Spinal cord (tissue), 10 donors: Measurements from ENCODE around the gene SPEG. TPM values are rescaled to one million over a fixed set of nuclear protein-coding genes. Genes with fewer than 3 reads are reported as not detected.

Experiments
- DNase-seq, 6 donors: peaks; one replicate each; pipeline versions ENCODE4 v3.0.0 to v3.0.0-alpha.2; 2013 to 2015; ENCODE audit warnings: low spot score in 6 of 6, low read depth in 4 of 6
- H3K27ac ChIP-seq: one replicate; pipeline ENCODE4 v1.5.1; 2013; ENCODE audit warnings: low read depth, low read length, control low read depth
- H3K27me3 ChIP-seq: one replicate; pipeline ENCODE4 v1.6.1; 2013; ENCODE audit warnings: low read length; ENCODE audit not compliant: control insufficient read depth, insufficient read depth
- H3K36me3 ChIP-seq: one replicate; pipeline ENCODE4 v1.6.1; 2013; ENCODE audit warnings: low read length; ENCODE audit not compliant: control insufficient read depth, insufficient read depth
- H3K4me1 ChIP-seq: one replicate; pipeline ENCODE4 v1.6.1; 2013; ENCODE audit warnings: low read length; ENCODE audit not compliant: control insufficient read depth, insufficient read depth
- H3K4me3 ChIP-seq: one replicate; pipeline ENCODE4 v1.5.1; 2013; ENCODE audit warnings: low read depth, low read length, control low read depth
- H3K9me3 ChIP-seq: one replicate; pipeline ENCODE4 v1.6.1; 2013; ENCODE audit warnings: low read length; ENCODE audit not compliant: control insufficient read depth, insufficient read depth
- WGBS: methylation state at CpG from one replicate; pipeline ENCODE4 v1.1.5; 2013; ENCODE audit warnings: missing lambda C conversion rate; ENCODE audit not compliant: insufficient coverage; 5-methylcytosine and 5-hydroxymethylcytosine counted together
- polyA plus RNA-seq, 2 donors: library from polyadenylated mRNA; unstranded; fragments of 120-200 nt; gene quantifications; one replicate each; pipeline ENCODE4 v1.2.1, GENCODE V29; 2013; ENCODE audit not compliant: insufficient read length in 2 of 2
- total RNA-seq, 2 donors: library from RNA; depleted of rRNA in 1 of 2; stranded (reverse); fragments of 120-200 nt in 1 of 2; fragments of >200 nt in 1 of 2; gene quantifications; one replicate each; pipeline versions ENCODE4 v1.2.3 to v1.2.4, GENCODE V29; 2013 to 2014
- donor health status: healthy.

SPEG gene
- total and polyA plus RNA-seq, 4 donors: 12.2 to 84.2 (median 46.0) TPM

GRCh38 chr2:219506802-219507526 is 72.3 kb downstream of the SPEG start:
- DNase-seq: peak in 2 of 6 donors; percentile 85 to 90
- Histone ChIP-seq H3K9me3 (no peaks in the 10 kb centered on the region), H3K27ac (peak overlapping the region; percentile 69), H3K4me1 (peaks cover 70% of the 10 kb centered on the region), H3K27me3 (peaks cover 11% of the 10 kb centered on the region), H3K36me3 (peaks cover 48% of the 10 kb centered on the region), H3K4me3 (no peak overlapping the region)
- WGBS: 31% methylated on average over 6 of the region's 17 CpGs

GRCh38 chr2:219507581-219508443 is 73.2 kb downstream of the SPEG start:
- Histone ChIP-seq H3K4me1 (peaks cover 78% of the 10 kb centered on the region), H3K9me3 (no peaks in the 10 kb centered on the region)
- whole genome bisulfite sequencing: 23% methylated on average over 5 of the region's 8 CpGs

GRCh38 chr2:219508444-219508734 is 73.7 kb downstream of the SPEG start:
- Histone ChIP-seq H3K36me3 (peaks cover 42% of the 10 kb centered on the region), H3K4me1 (peaks cover 84% of the 10 kb centered on the region), H3K9me3 (no peaks in the 10 kb centered on the region), H3K27ac (no peak overlapping the region), H3K27me3 (peaks cover 21% of the 10 kb centered on the region), H3K4me3 (no peak overlapping the region)
- DNase-seq: no peak
- 58% methylated on average over 2 of the region's 4 CpGs for WGBS

More at GRCh38 chr2:219507581-219508443, 73.2 kb downstream of the SPEG start:
- Histone ChIP-seq H3K27me3 (peaks cover 16% of the 10 kb centered on the region), H3K27ac (peak overlapping the region; percentile 69), H3K4me3 (no peak overlapping the region), H3K36me3 (peaks cover 45% of the 10 kb centered on the region)
- DNase-seq: peak in 2 of 6 donors; percentile 71 to 87

- H3K27ac ChIP-seq: no peak overlapping the region
- peaks cover 34% of the 10 kb centered on the region for H3K36me3 ChIP-seq
- 15% methylated on average over 8 of the region's 14 CpGs for WGBS
- H3K9me3 ChIP-seq: no peaks in the 10 kb centered on the region
- H3K27me3 ChIP-seq: peaks cover 28% of the 10 kb centered on the region
- peaks cover 92% of the 10 kb centered on the region for H3K4me1 ChIP-seq
- no peak overlapping the region for H3K4me3 ChIP-seq
- DNase-seq: peak in 2 of 6 donors; percentile 64 to 75
Observed at GRCh38 chr2:219508971-219509779, 74.5 kb downstream of the SPEG start.

- H3K27ac ChIP-seq: peak overlapping the region; percentile 22
- H3K4me3 ChIP-seq: no peak overlapping the region
- H3K36me3 ChIP-seq: peaks cover 28% of the 10 kb centered on the region
- WGBS: 9% methylated on average over 20 of the region's 26 CpGs
- H3K4me1 ChIP-seq: peaks cover 98% of the 10 kb centered on the region
- DNase-seq: peak in 2 of 6 donors; percentile 79 to 80
- H3K27me3 ChIP-seq: peaks cover 33% of the 10 kb centered on the region
- no peaks in the 10 kb centered on the region for H3K9me3 ChIP-seq
Observed at GRCh38 chr2:219509780-219510511, 75.3 kb downstream of the SPEG start.

GRCh38 chr2:219510512-219511135 is 76.0 kb downstream of the SPEG start:
- no peak overlapping the region for H3K4me3 ChIP-seq
- peak overlapping the region; percentile 22 for H3K27ac ChIP-seq
- H3K27me3 ChIP-seq: peaks cover 33% of the 10 kb centered on the region
- WGBS: 13% methylated on average over 19 of the region's 22 CpGs
- H3K36me3 ChIP-seq: peaks cover 22% of the 10 kb centered on the region
- DNase-seq: peak in 1 of 6 donors; percentile 53
- peaks cover 100% of the 10 kb centered on the region for H3K4me1 ChIP-seq
- no peaks in the 10 kb centered on the region for H3K9me3 ChIP-seq

GRCh38 chr2:219511547-219512325 is 77.1 kb downstream of the SPEG start:
- Histone ChIP-seq H3K4me3 (no peak overlapping the region), H3K27ac (peak overlapping the region; percentile 42), H3K36me3 (peaks cover 11% of the 10 kb centered on the region), H3K27me3 (peaks cover 36% of the 10 kb centered on the region), H3K9me3 (no peaks in the 10 kb centered on the region), H3K4me1 (peaks cover 100% of the 10 kb centered on the region)
- DNase-seq: peak in 2 of 6 donors; percentile 73 to 81
- 37% methylated on average over 8 of the region's 15 CpGs for WGBS

GRCh38 chr2:219512524-219513216 is 78.0 kb downstream of the SPEG start:
- WGBS: 30% methylated on average over 16 of the region's 16 CpGs
- H3K9me3 ChIP-seq: no peaks in the 10 kb centered on the region
- H3K27me3 ChIP-seq: peaks cover 36% of the 10 kb centered on the region
- no peak overlapping the region for H3K4me3 ChIP-seq
- H3K27ac ChIP-seq: peak overlapping the region; percentile 42
- peaks cover 2% of the 10 kb centered on the region for H3K36me3 ChIP-seq
- peaks cover 100% of the 10 kb centered on the region for H3K4me1 ChIP-seq
- peak in 1 of 6 donors; percentile 43 for DNase-seq
